GM12878 (cell line): ENCODE results near the gene CAV1. TPM values are rescaled to one million over a fixed set of nuclear protein-coding genes. Genes with fewer than 3 reads are reported as not detected.

Source experiments
- ATAC-seq: fragments of 200-7000 bp; cut with Tn5 transposase; 3 replicates; pipeline ENCODE4 v1.9.1; 2020; ENCODE audit warnings: mild to moderate bottlenecking, moderate library complexity
- BruUV-seq: library from RNA; stranded (reverse); fragments of 400-500 nt; replicated peaks from 2 replicates; lab custom pipeline; 2021; lab: Mats Ljungman, UMichigan
- CTCF ChIA-PET: fragments of 300-600 bp; sonication (Branson Sonifier 250); formaldehyde crosslinking; extraction: SDS; loops from one replicate; lab custom pipeline; 2021; ENCODE audit warnings: inconsistent platforms; lab: Yijun Ruan, JAX
- POLR2A ChIA-PET: fragments of 350-600 bp; formaldehyde crosslinking; extraction: SDS; loops from one replicate; lab custom pipeline; 2021; ENCODE audit warnings: inconsistent platforms; lab: Charles Lee
- RAD21 ChIA-PET: fragments of 300-600 bp; sonication (Branson Sonifier 250); formaldehyde crosslinking; loops from one replicate; lab custom pipeline; 2023; ENCODE audit warnings: antibody characterized with exemption; ENCODE audit not compliant: unreplicated experiment; lab: Charles Lee
- SMC1A ChIA-PET: fragments of 300-600 bp; sonication (Branson Sonifier 250); formaldehyde crosslinking; loops from one replicate; lab custom pipeline; 2023; ENCODE audit not compliant: unreplicated experiment, uncharacterized antibody; lab: Charles Lee
- DNase-seq: peaks from one replicate; pipeline ENCODE4 v3.0.0-alpha.2; 2011; ENCODE audit warnings: low read depth, low spot score
- FAIRE-seq: peaks from 3 replicates; lab custom pipeline; 2011; peaks lifted over from hg19 to GRCh38; lab: Jason Lieb, UNC
- H2AFZ ChIP-seq: 2 replicates; pipeline ENCODE4 v1.6.0; 2011; ENCODE audit warnings: low read depth, low read length, control low read depth; ENCODE audit not compliant: control insufficient read depth
- H3K27ac ChIP-seq: 2 replicates; pipeline ENCODE4 v1.5.1; 2011; ENCODE audit warnings: control low read depth; ENCODE audit not compliant: control insufficient read depth, insufficient read depth
- H3K27me3 ChIP-seq, 2 experiments: replicated peaks in 1 of 2; 2 replicates each; pipeline versions ENCODE4 v1.6.0 to v1.6.1; 2011; ENCODE audit warnings: low read length in 1 of 2; ENCODE audit not compliant: control insufficient read depth in 2 of 2, insufficient read depth in 2 of 2
- H3K36me3 ChIP-seq, 2 experiments: 2 replicates each; pipeline ENCODE4 v1.5.1; 2011; ENCODE audit warnings: low read length in 1 of 2; ENCODE audit not compliant: control insufficient read depth in 2 of 2, insufficient read depth in 2 of 2
- H3K4me1 ChIP-seq: 2 replicates; pipeline ENCODE4 v1.6.1; 2011; ENCODE audit warnings: mild to moderate bottlenecking, low read length, moderate library complexity, mixed read lengths; ENCODE audit not compliant: control insufficient read depth, insufficient read depth
- H3K4me2 ChIP-seq: 2 replicates; pipeline ENCODE4 v1.6.0; 2011; ENCODE audit warnings: control low read depth; ENCODE audit not compliant: control insufficient read depth, insufficient read depth
- H3K4me3 ChIP-seq: fragments of 200-600 bp; sonication (generic); 2 replicates; pipeline ENCODE4 v1.5.1; 2016
- H3K79me2 ChIP-seq: 2 replicates; pipeline ENCODE4 v1.6.0; 2011; ENCODE audit warnings: low read length; ENCODE audit not compliant: control insufficient read depth, insufficient read depth
- H3K9ac ChIP-seq: 2 replicates; pipeline ENCODE4 v1.8.0; 2011; ENCODE audit warnings: low read length, control low read depth, mixed read lengths; ENCODE audit not compliant: control insufficient read depth, insufficient read depth
- H3K9me3 ChIP-seq: replicated peaks from 3 replicates; pipeline ENCODE4 v1.5.1; 2011; ENCODE audit warnings: mild to moderate bottlenecking, low read length; ENCODE audit not compliant: control insufficient read depth, insufficient read depth
- H4K20me1 ChIP-seq: 2 replicates; pipeline ENCODE4 v1.6.0; 2011; ENCODE audit not compliant: control insufficient read depth, insufficient read depth
- CBX3 ChIP-seq: fragments of 200-600 bp; sonication (generic); IDR thresholded peaks from 2 replicates; pipeline ENCODE4 v1.6.1; 2016; ENCODE audit warnings: low read depth, borderline replicate concordance
- EZH2 ChIP-seq: IDR thresholded peaks from 2 replicates; pipeline ENCODE4 v1.6.1; 2012; ENCODE audit warnings: low read depth, mild to moderate bottlenecking, control low read depth, inconsistent platforms, low read length, borderline replicate concordance; ENCODE audit not compliant: control insufficient read depth
- HDAC2 ChIP-seq: fragments of 200-600 bp; sonication (generic); IDR thresholded peaks from 2 replicates; pipeline ENCODE4 v1.6.1; 2017
- HSF1 ChIP-seq: fragments of 150-350 bp; IDR thresholded peaks from 2 replicates; pipeline ENCODE4 v1.6.1; 2014; ENCODE audit warnings: mild to moderate bottlenecking, low read depth, low read length
- POLR2AphosphoS2 ChIP-seq: IDR thresholded peaks from 2 replicates; pipeline ENCODE4 v1.6.1; 2011; ENCODE audit warnings: low read depth, mild to moderate bottlenecking, low read length, improper control_type of control experiment, moderate library complexity
- RBBP5 ChIP-seq: fragments of 200-600 bp; sonication (generic); conservative IDR thresholded peaks from 2 replicates; pipeline ENCODE4 v1.6.1; 2016
- SMC3 ChIP-seq: IDR thresholded peaks from 2 replicates; pipeline ENCODE4 v1.6.1; 2011; ENCODE audit warnings: low read length, improper control_type of control experiment, borderline replicate concordance
- SREBF2 ChIP-seq: IDR thresholded peaks from 2 replicates; pipeline ENCODE4 v1.6.1; 2012; ENCODE audit warnings: mild to moderate bottlenecking, low read length
- ZBTB33 ChIP-seq: fragments of 450-650 bp; IDR thresholded peaks from 2 replicates; pipeline ENCODE4 v1.6.1; 2017; ENCODE audit warnings: mild to moderate bottlenecking
- ZBTB4 ChIP-seq: fragments of 450-650 bp; formaldehyde crosslinking; IDR thresholded peaks from 2 replicates; pipeline ENCODE4 v1.4.0; 2022; ENCODE audit warnings: mild to moderate bottlenecking, moderate library complexity
- ZNF274 ChIP-seq: IDR thresholded peaks from one replicate; pipeline ENCODE4 v1.8.0; 2011; ENCODE audit not compliant: insufficient read length, insufficient read depth
- WGBS: methylation state at CpG from one replicate; pipeline ENCODE4 v1.1.6; 2016; ENCODE audit warnings: low lambda C conversion rate; ENCODE audit not compliant: insufficient replicate concordance, insufficient coverage; ENCODE audit errors: missing lambda C conversion rate; 5-methylcytosine and 5-hydroxymethylcytosine counted together
- in situ Hi-C: fragments of 300-500 bp; cut with MboI; formaldehyde crosslinking; loops from 9 replicates; pipeline ENCODE4 v1.14.3; 2018; ENCODE audit warnings: mixed read lengths
- intact Hi-C: fragments of 100-400 bp; cut with micrococcal nuclease; formaldehyde crosslinking; loops from one replicate; pipeline ENCODE4 v1.14.2; 2022; ENCODE audit not compliant: unreplicated experiment
- polyA plus RNA-seq, 11 experiments: library from polyadenylated mRNA; depleted of rRNA in 4 of 11; unstranded in 6 of 11; stranded (reverse) in 5 of 11; fragments of >200 nt; fragmentation: Nextera tagmentation in 4 of 11; fragmentation: Illumina TruSeq in 1 of 11; extraction: Ambion mirVana in 4 of 11; extraction: Trizol in 1 of 11; gene quantifications; 1 replicate in 1 of 11; 2 replicates in 10 of 11; pipeline versions ENCODE4 v1.2.1 to v1.2.3, GENCODE V29; 2011 to 2016; ENCODE audit warnings: inconsistent platforms in 2 of 11, missing spikeins in 2 of 11, low read depth in 1 of 11
- total RNA-seq, 4 experiments: library from RNA; depleted of rRNA in 3 of 4; stranded (reverse); fragments of >200 nt in 3 of 4; fragmentation: Illumina TruSeq in 1 of 4; extraction: Trizol in 1 of 4; gene quantifications; 2 replicates each; pipeline versions ENCODE4 v1.2.1 to v1.2.3, GENCODE V29; 2013 to 2021

The CAV1 gene
- total and polyA plus RNA-seq, 10 of the 15 experiments (the other 5 are each of a cell fraction or from before 2014, with no cell fraction given), result 0.45 to 26.5 (median 2.0) TPM

- DNase-seq, result no peak
- FAIRE-seq, result no peak
- peak overlapping the region; percentile 98 for H3K4me2 ChIP-seq
- H3K9me3 ChIP-seq, result no peaks in the 10 kb centered on the region
- BruUV-seq, result no TSS peak
- peak overlapping the region; percentile 64 for H3K9ac ChIP-seq
- H4K20me1 ChIP-seq, result no peaks in the 10 kb centered on the region
- H3K36me3 ChIP-seq, result no peaks in the 10 kb centered on the region
- ChIA-PET CTCF (interaction anchor here (3.4 kb wide), 1 partner anchor 78 kb away, joined by 8 read pairs; no protein-coding TSS in a partner anchor), RAD21 (interaction anchor here (1.4 to 1.9 kb wide), 2 partner anchors 14 to 65 kb away, joined by 3 to 5 read pairs; no protein-coding TSS in a partner anchor), POLR2A (no interaction called here), SMC1A (interaction anchor here (2.0 kb wide), 1 partner anchor 11 kb away, joined by 5 read pairs; no protein-coding TSS in a partner anchor)
- H2AFZ ChIP-seq, result peak overlapping the region; percentile 99
- no peaks in the 10 kb centered on the region for H3K79me2 ChIP-seq
- ATAC-seq, result peak; percentile 9
- WGBS, result 60% methylated on average over 4 of the region's 4 CpGs
- intact Hi-C loops (no loop called here), in situ Hi-C loops (no loop called here)
- peak overlapping the region; percentile 82 for H3K4me3 ChIP-seq
- H3K27me3 ChIP-seq, result no peaks in the 10 kb centered on the region
- H3K4me1 ChIP-seq, result peaks cover 16% of the 10 kb centered on the region
- peak overlapping the region; percentile 79 for H3K27ac ChIP-seq
- TF ChIP-seq EZH2 (no peak), SREBF2 (no peak), ZBTB33 (no peak), RBBP5 (no peak), POLR2AphosphoS2 (no peak), ZNF274 (no peak), ZBTB4 (no peak), HDAC2 (no peak), HSF1 (no peak), CBX3 (no peak), SMC3 (no peak)
These were observed 12.2 kb upstream of the CAV1 start for GRCh38 chr7:116512520-116513188.
